ENCODE measurements around the gene TMEM242. TPM values are rescaled to one million over a fixed set of nuclear protein-coding genes. Genes with fewer than 3 reads are reported as not detected.

The TMEM242 gene
- total and polyA plus RNA-seq, 2 of the 13 experiments (the other 11 are each of a cell fraction or from before 2014, with no cell fraction given), result 5.6 to 11.1 TPM

DNA sequence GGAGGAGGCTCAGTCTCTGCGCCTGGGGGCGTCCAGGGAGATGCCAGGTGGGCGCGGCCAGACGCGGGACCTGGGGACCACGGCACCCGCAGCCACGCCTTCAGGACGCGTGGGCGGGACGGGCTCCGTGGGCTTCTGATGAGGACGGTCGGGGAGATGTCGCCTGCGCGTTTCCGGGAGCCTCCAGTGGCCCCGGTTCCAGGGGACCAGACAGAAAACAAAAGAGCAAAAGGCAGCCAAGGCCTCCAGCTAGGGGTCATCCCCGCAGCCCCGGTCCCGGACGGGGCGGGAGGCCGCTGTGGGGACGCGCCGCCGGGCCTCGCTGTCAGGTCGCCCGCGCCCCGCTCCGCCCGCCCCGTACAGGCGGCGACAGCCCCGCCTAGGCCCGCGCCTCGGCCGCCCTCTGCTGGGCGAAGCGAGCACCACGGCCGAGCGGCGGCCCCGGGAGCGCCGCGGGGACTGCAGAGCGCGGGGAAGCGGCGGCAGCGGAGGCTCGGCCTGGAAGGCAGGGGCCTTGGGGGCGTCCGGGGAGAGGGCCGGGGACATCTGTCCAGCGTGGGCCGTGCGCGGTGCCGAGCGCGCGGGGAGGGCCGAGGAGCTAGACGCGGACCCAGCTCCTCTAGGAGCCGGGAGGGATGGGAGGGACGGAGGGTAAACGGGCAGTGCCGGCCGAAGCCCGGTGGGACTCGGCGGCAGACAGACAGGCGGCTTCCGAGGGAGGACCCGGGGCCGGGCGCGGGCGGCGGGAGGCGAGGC lies 48.7 kb downstream of the TMEM242 start (continued):
- TF ChIP-seq IKZF4 (CRISPR knock-in tag; IDR thresholded peaks at IDR 0.05; ENCODE audit: borderline replicate concordance, low read depth, not compliant biosample characterization), result peak; percentile 71
- TF ChIP-seq ZNF567 (CRISPR knock-in tag; IDR thresholded peaks at IDR 0.05; ENCODE audit: borderline replicate concordance), result no peak
- TF ChIP-seq, protein P1, sequence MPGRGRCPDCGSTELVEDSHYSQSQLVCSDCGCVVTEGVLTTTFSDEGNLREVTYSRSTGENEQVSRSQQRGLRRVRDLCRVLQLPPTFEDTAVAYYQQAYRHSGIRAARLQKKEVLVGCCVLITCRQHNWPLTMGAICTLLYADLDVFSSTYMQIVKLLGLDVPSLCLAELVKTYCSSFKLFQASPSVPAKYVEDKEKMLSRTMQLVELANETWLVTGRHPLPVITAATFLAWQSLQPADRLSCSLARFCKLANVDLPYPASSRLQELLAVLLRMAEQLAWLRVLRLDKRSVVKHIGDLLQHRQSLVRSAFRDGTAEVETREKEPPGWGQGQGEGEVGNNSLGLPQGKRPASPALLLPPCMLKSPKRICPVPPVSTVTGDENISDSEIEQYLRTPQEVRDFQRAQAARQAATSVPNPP (CRISPR knock-in tag; IDR thresholded peaks at IDR 0.05), result 0 out of 2 replicates have a peak, but pooled peaks have one; percentile 58
- no peak for TF ChIP-seq MTA3 (CRISPR knock-in tag; IDR thresholded peaks at IDR 0.05)
- TF ChIP-seq, protein P2, sequence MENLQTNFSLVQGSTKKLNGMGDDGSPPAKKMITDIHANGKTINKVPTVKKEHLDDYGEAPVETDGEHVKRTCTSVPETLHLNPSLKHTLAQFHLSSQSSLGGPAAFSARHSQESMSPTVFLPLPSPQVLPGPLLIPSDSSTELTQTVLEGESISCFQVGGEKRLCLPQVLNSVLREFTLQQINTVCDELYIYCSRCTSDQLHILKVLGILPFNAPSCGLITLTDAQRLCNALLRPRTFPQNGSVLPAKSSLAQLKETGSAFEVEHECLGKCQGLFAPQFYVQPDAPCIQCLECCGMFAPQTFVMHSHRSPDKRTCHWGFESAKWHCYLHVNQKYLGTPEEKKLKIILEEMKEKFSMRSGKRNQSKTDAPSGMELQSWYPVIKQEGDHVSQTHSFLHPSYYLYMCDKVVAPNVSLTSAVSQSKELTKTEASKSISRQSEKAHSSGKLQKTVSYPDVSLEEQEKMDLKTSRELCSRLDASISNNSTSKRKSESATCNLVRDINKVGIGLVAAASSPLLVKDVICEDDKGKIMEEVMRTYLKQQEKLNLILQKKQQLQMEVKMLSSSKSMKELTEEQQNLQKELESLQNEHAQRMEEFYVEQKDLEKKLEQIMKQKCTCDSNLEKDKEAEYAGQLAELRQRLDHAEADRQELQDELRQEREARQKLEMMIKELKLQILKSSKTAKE (CRISPR knock-in tag; IDR thresholded peaks at IDR 0.05; ENCODE audit: borderline replicate concordance), result no peak
- no peak for TF ChIP-seq CHD4 (IDR thresholded peaks at IDR 0.05; ENCODE audit: borderline replicate concordance, low read length)
- peak; percentile 55; the same call in 1 of the 2 replicates for TF ChIP-seq KDM1A (CRISPR knock-in tag; IDR thresholded peaks at IDR 0.05)
- TF ChIP-seq, protein P3, sequence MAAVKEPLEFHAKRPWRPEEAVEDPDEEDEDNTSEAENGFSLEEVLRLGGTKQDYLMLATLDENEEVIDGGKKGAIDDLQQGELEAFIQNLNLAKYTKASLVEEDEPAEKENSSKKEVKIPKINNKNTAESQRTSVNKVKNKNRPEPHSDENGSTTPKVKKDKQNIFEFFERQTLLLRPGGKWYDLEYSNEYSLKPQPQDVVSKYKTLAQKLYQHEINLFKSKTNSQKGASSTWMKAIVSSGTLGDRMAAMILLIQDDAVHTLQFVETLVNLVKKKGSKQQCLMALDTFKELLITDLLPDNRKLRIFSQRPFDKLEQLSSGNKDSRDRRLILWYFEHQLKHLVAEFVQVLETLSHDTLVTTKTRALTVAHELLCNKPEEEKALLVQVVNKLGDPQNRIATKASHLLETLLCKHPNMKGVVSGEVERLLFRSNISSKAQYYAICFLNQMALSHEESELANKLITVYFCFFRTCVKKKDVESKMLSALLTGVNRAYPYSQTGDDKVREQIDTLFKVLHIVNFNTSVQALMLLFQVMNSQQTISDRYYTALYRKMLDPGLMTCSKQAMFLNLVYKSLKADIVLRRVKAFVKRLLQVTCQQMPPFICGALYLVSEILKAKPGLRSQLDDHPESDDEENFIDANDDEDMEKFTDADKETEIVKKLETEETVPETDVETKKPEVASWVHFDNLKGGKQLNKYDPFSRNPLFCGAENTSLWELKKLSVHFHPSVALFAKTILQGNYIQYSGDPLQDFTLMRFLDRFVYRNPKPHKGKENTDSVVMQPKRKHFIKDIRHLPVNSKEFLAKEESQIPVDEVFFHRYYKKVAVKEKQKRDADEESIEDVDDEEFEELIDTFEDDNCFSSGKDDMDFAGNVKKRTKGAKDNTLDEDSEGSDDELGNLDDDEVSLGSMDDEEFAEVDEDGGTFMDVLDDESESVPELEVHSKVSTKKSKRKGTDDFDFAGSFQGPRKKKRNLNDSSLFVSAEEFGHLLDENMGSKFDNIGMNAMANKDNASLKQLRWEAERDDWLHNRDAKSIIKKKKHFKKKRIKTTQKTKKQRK (IDR thresholded peaks at IDR 0.05; ENCODE audit: low read length), result no peak
- peak; percentile 81; the same call in 1 of the 2 replicates for TF ChIP-seq SAFB2 (CRISPR knock-in tag; IDR thresholded peaks at IDR 0.05; ENCODE audit: borderline replicate concordance, low read depth)
- TF ChIP-seq ZNF747 (CRISPR knock-in tag; IDR thresholded peaks at IDR 0.05; ENCODE audit: borderline replicate concordance), result no peak
- no peak for TF ChIP-seq ZNF292 (CRISPR knock-in tag; IDR thresholded peaks at IDR 0.05; ENCODE audit: borderline replicate concordance, low read depth)
- TF ChIP-seq HNF4G (IDR thresholded peaks at IDR 0.05; ENCODE audit: borderline replicate concordance, low read depth, low read length), result peak; percentile 35; the same call in 1 of the 2 replicates
- no peak; the same call in 1 of the 2 replicates for TF ChIP-seq HNF4G (CRISPR knock-in tag; IDR thresholded peaks at IDR 0.05; ENCODE audit: borderline replicate concordance, low read depth)
- TF ChIP-seq, protein P4, sequence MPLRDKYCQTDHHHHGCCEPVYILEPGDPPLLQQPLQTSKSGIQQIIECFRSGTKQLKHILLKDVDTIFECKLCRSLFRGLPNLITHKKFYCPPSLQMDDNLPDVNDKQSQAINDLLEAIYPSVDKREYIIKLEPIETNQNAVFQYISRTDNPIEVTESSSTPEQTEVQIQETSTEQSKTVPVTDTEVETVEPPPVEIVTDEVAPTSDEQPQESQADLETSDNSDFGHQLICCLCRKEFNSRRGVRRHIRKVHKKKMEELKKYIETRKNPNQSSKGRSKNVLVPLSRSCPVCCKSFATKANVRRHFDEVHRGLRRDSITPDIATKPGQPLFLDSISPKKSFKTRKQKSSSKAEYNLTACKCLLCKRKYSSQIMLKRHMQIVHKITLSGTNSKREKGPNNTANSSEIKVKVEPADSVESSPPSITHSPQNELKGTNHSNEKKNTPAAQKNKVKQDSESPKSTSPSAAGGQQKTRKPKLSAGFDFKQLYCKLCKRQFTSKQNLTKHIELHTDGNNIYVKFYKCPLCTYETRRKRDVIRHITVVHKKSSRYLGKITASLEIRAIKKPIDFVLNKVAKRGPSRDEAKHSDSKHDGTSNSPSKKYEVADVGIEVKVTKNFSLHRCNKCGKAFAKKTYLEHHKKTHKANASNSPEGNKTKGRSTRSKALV (CRISPR knock-in tag; IDR thresholded peaks at IDR 0.05), result no peak
- TF ChIP-seq, protein P5, sequence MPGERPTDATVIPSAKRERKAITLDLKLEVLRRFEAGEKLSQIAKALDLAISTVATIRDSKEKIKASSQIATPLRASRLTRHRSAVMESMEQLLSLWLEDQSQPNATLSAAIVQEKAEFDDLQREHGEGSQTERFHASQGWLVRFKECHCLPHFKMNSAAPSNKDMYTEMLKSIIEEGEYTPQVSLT (CRISPR knock-in tag; IDR thresholded peaks at IDR 0.05; ENCODE audit: borderline replicate concordance, low read depth), result no peak
- TF ChIP-seq ZNF788 (CRISPR knock-in tag; IDR thresholded peaks at IDR 0.05; ENCODE audit: borderline replicate concordance), result no peak; the same call in 1 of the 2 replicates
- no peak; the same call in 1 of the 2 replicates for TF ChIP-seq ZNF547 (CRISPR knock-in tag; IDR thresholded peaks at IDR 0.05)
- no peak for TF ChIP-seq SIX4 (CRISPR knock-in tag; IDR thresholded peaks at IDR 0.05)
- peak; percentile 69 for TF ChIP-seq ARNT2 (CRISPR knock-in tag; IDR thresholded peaks at IDR 0.05; ENCODE audit: low read depth)
